K562 (cell line): Measurements from ENCODE around the gene MSRB2. TPM values are rescaled to one million over a fixed set of nuclear protein-coding genes. Genes with fewer than 3 reads are reported as not detected.

Experiments used
- ATAC-seq: fragments of 200-7000 bp; cut with Tn5 transposase; 3 replicates; pipeline ENCODE4 v1.9.1; 2020; ENCODE audit warnings: moderate library complexity
- BruUV-seq: library from RNA; stranded (reverse); fragments of 400-500 nt; replicated peaks from 2 replicates; lab custom pipeline; 2021; lab: Mats Ljungman, UMichigan
- CTCF ChIA-PET: fragments of 300-600 bp; formaldehyde crosslinking; extraction: SDS; loops from one replicate; lab custom pipeline; 2021; ENCODE audit warnings: low intra/inter-chr PET ratio; lab: Yijun Ruan, JAX
- POLR2A ChIA-PET: fragments of 300-600, 350-650 bp; sonication (Branson Sonifier 250); formaldehyde crosslinking; extraction: SDS; loops from one replicate; lab custom pipeline; 2021; ENCODE audit warnings: antibody characterized with exemption, inconsistent platforms; lab: Yijun Ruan, JAX
- DNase-seq, 4 experiments: peaks; one replicate each; pipeline versions ENCODE4 v3.0.0 to v3.0.0-alpha.2; 2011 to 2018; ENCODE audit warnings: low spot score in 3 of 4, mixed read lengths in 3 of 4; ENCODE audit errors: extremely low read depth in 1 of 4
- FAIRE-seq: peaks from 2 replicates; lab custom pipeline; 2011; peaks lifted over from hg19 to GRCh38; lab: Jason Lieb, UNC
- H2AFZ ChIP-seq: 2 replicates; pipeline ENCODE4 v1.6.0; 2011; ENCODE audit warnings: low read depth, low read length, control low read depth, inconsistent platforms
- H3K27ac ChIP-seq: fragments of 200-600 bp; 3 replicates; pipeline ENCODE4 v1.8.0; 2011; ENCODE audit warnings: low read depth, mild to moderate bottlenecking, control low read depth, inconsistent platforms, low read length, moderate library complexity, mixed read lengths; ENCODE audit errors: extremely low read depth
- H3K27me3 ChIP-seq, 2 experiments: fragments of 300-600 bp in 1 of 2; 2 replicates in 1 of 2; 3 replicates in 1 of 2; pipeline versions ENCODE4 v1.6.0 to v1.8.0; 2011; ENCODE audit warnings: inconsistent platforms in 2 of 2, low read length in 2 of 2, mild to moderate bottlenecking in 1 of 2, mixed read lengths in 1 of 2, moderate library complexity in 1 of 2; ENCODE audit not compliant: control insufficient read depth in 2 of 2, insufficient read depth in 2 of 2
- H3K36me3 ChIP-seq: fragments of 300-600 bp; 3 replicates; pipeline ENCODE4 v1.8.0; 2011; ENCODE audit warnings: mild to moderate bottlenecking, low read length, inconsistent platforms; ENCODE audit not compliant: control insufficient read depth, insufficient read depth
- H3K4me1 ChIP-seq, 2 experiments: fragments of 200-600 bp in 1 of 2; replicated peaks in 1 of 2; 2 replicates in 1 of 2; 3 replicates in 1 of 2; pipeline versions ENCODE4 v1.5.1 to v1.8.0; 2011; ENCODE audit warnings: inconsistent platforms in 2 of 2, low read length in 2 of 2, mild to moderate bottlenecking in 1 of 2, mixed read lengths in 1 of 2, moderate library complexity in 1 of 2; ENCODE audit not compliant: control insufficient read depth in 2 of 2, insufficient read depth in 2 of 2
- H3K4me2 ChIP-seq: 2 replicates; pipeline ENCODE4 v1.6.1; 2011; ENCODE audit warnings: low read length, control low read depth, inconsistent platforms, mixed read lengths; ENCODE audit not compliant: insufficient read depth
- H3K4me3 ChIP-seq: fragments of 200-600 bp; sonication (generic), shearing (Covaris generic); 2 replicates; pipeline ENCODE4 v1.5.1; 2016; ENCODE audit warnings: control low read depth, inconsistent platforms
- H3K79me2 ChIP-seq: fragments of 200-600 bp; 3 replicates; pipeline ENCODE4 v1.8.0; 2011; ENCODE audit warnings: low read length, inconsistent platforms; ENCODE audit not compliant: control insufficient read depth, insufficient read depth
- H3K9ac ChIP-seq, 2 experiments: 2 replicates each; pipeline versions ENCODE4 v1.6.0 to v1.6.1; 2011; ENCODE audit warnings: low read depth in 2 of 2, low read length in 2 of 2, control low read depth in 1 of 2, inconsistent platforms in 1 of 2, mild to moderate bottlenecking in 1 of 2, mixed read lengths in 1 of 2; ENCODE audit not compliant: insufficient read depth in 1 of 2
- H3K9me1 ChIP-seq: one replicate; pipeline ENCODE4 v1.6.0; 2011; ENCODE audit warnings: inconsistent platforms, mild to moderate bottlenecking, low read length, moderate library complexity; ENCODE audit not compliant: control insufficient read depth, insufficient read depth
- H3K9me3 ChIP-seq: replicated peaks from 2 replicates; pipeline ENCODE4 v1.5.1; 2011; ENCODE audit warnings: low read depth, low read length, inconsistent platforms; ENCODE audit not compliant: control insufficient read depth, insufficient read depth
- H4K20me1 ChIP-seq: replicated peaks from 2 replicates; pipeline ENCODE4 v1.6.1; 2011; ENCODE audit warnings: low read length, inconsistent platforms, mixed read lengths; ENCODE audit not compliant: control insufficient read depth, insufficient read depth
- CHD1 ChIP-seq: fragments of 200-600 bp; sonication (generic); IDR thresholded peaks from one replicate; pipeline ENCODE4 v1.6.1; 2012; ENCODE audit warnings: mild to moderate bottlenecking, moderate library complexity, low read length, inconsistent platforms
- ETS1 ChIP-seq: conservative IDR thresholded peaks from 2 replicates; pipeline ENCODE4 v1.6.1; 2011; ENCODE audit warnings: low read depth, mild to moderate bottlenecking, low read length; ENCODE audit not compliant: control insufficient read depth
- HBP1 ChIP-seq: fragments of 450-650 bp; formaldehyde crosslinking; IDR thresholded peaks from 2 replicates; pipeline ENCODE4 v1.4.0; 2022; ENCODE audit warnings: missing genetic modification characterization
- KLF16 ChIP-seq: IDR thresholded peaks from 2 replicates; pipeline ENCODE4 v1.6.1; 2016; ENCODE audit warnings: antibody characterized with exemption
- NFIX ChIP-seq: fragments of 250-450 bp; sonication (Bioruptor Pico); IDR thresholded peaks from 2 replicates; pipeline ENCODE4 v1.4.0; 2020; ENCODE audit warnings: low read depth, mild to moderate bottlenecking, moderate library complexity
- NRF1 ChIP-seq, 2 experiments: fragments of 450-650 bp; IDR thresholded peaks in 1 of 2; conservative IDR thresholded peaks in 1 of 2; 2 replicates each; pipeline ENCODE4 v1.6.1; 2014; ENCODE audit warnings: mild to moderate bottlenecking in 2 of 2
- PCBP2 ChIP-seq: fragments of 200-400 bp; formaldehyde crosslinking; IDR thresholded peaks from 2 replicates; pipeline ENCODE4 v1.6.1; 2018; ENCODE audit warnings: low read length, low read depth, mild to moderate bottlenecking, moderate library complexity; ENCODE audit not compliant: poor library complexity, severe bottlenecking
- PTTG1 ChIP-seq: fragments of 450-650 bp; IDR thresholded peaks from 2 replicates; pipeline ENCODE4 v1.6.1; 2016; ENCODE audit warnings: low read depth, mild to moderate bottlenecking, missing genetic modification characterization, missing compliant biosample characterization
- RBM25 ChIP-seq: fragments of 200-400 bp; formaldehyde crosslinking; IDR thresholded peaks from 2 replicates; pipeline ENCODE4 v1.6.1; 2018; ENCODE audit warnings: low read length, low read depth, moderate library complexity; ENCODE audit not compliant: severe bottlenecking
- SETDB1 ChIP-seq: IDR thresholded peaks from one replicate; pipeline ENCODE4 v1.6.1; 2012; ENCODE audit warnings: low read length, control low read depth, inconsistent platforms
- SFPQ ChIP-seq: fragments of 200-400 bp; formaldehyde crosslinking; IDR thresholded peaks from 2 replicates; pipeline ENCODE4 v1.6.1; 2017; ENCODE audit warnings: mild to moderate bottlenecking, low read depth, low read length, moderate library complexity
- SREBF2 ChIP-seq: sonication (generic); formaldehyde crosslinking; IDR thresholded peaks from 2 replicates; pipeline ENCODE4 v1.4.0; 2020; ENCODE audit warnings: mild to moderate bottlenecking, missing genetic modification reagents
- XRCC5 ChIP-seq: fragments of 200-400 bp; formaldehyde crosslinking; IDR thresholded peaks from 2 replicates; pipeline ENCODE4 v1.6.1; 2017; ENCODE audit warnings: low read depth, mild to moderate bottlenecking, low read length
- WGBS: fragments of 100-300 bp; shearing (Covaris generic); methylation state at CpG from one replicate; pipeline ENCODE4 v1.1.6; 2016; ENCODE audit warnings: low coverage, mixed read lengths; ENCODE audit not compliant: insufficient coverage; ENCODE audit errors: missing lambda C conversion rate; 5-methylcytosine and 5-hydroxymethylcytosine counted together
- in situ Hi-C: fragments of 300-500 bp; cut with MboI; formaldehyde crosslinking; loops from 4 replicates; pipeline ENCODE4 v1.15.0; 2018; ENCODE audit warnings: inconsistent platforms, mixed read lengths
- intact Hi-C: fragments of 100-400 bp; cut with micrococcal nuclease; formaldehyde crosslinking; loops from 2 replicates; pipeline ENCODE4 v1.14.2; 2022
- polyA plus RNA-seq, 8 experiments: library from polyadenylated mRNA; depleted of rRNA in 4 of 8; stranded (reverse) in 5 of 8; unstranded in 3 of 8; fragments of >200 nt; fragmentation: Nextera tagmentation in 2 of 8; fragmentation: Illumina TruSeq in 1 of 8; extraction: Ambion mirVana in 2 of 8; extraction: Trizol in 1 of 8; gene quantifications; 2 replicates each; pipeline versions ENCODE4 v1.2.1 to v1.2.3, GENCODE V29; 2011 to 2014; ENCODE audit warnings: inconsistent platforms in 1 of 8, missing spikeins in 1 of 8
- total RNA-seq, 7 experiments: library from RNA; depleted of rRNA in 6 of 7; stranded (reverse); fragments of >200 nt in 6 of 7; fragmentation: Illumina TruSeq in 2 of 7; extraction: Trizol in 2 of 7; gene quantifications; 2 replicates each; pipeline versions ENCODE4 v1.2.1 to v1.2.3, GENCODE V29; 2011 to 2021; ENCODE audit warnings: low replicate concordance in 1 of 7

Gene MSRB2
- total and polyA plus RNA-seq, 9 of the 15 experiments (the other 6 are each of a cell fraction or from before 2014, with no cell fraction given) = 1.5 to 22.3 (median 5.9) TPM

- Histone ChIP-seq H3K27ac (peak overlapping the region; percentile 45; the same call in 1 of the 3 replicates), H3K9ac (peak overlapping the region in 1 of 2 experiments; percentile 81; a peak in 2 of 4 replicates), H3K79me2 (no peaks in the 10 kb centered on the region), H3K9me1 (no peaks in the 10 kb centered on the region), H4K20me1 (no peaks in the 10 kb centered on the region), H3K9me3 (no peaks in the 10 kb centered on the region), H2AFZ (peak overlapping the region; percentile 84), H3K4me1 (peaks cover 20 to 34% of the 10 kb centered on the region in 2 experiments), H3K4me3 (no peak overlapping the region), H3K4me2 (peak overlapping the region; percentile 66), H3K27me3 (no peaks in the 10 kb centered on the region), H3K36me3 (no peaks in the 10 kb centered on the region)
- ChIA-PET CTCF (no interaction called here), POLR2A (interaction anchor here (0.6 to 1.8 kb wide), 4 partner anchors 9 to 124 kb away, joined by 3 to 10 read pairs (median 4); no protein-coding TSS in a partner anchor)
- in situ Hi-C loops = loop anchor here (5.0 to 10.0 kb wide), 3 partner anchors 71 to 1059 kb away; partner anchors contain the start of gene DNAJC1
- BruUV-seq = no TSS peak
- ATAC-seq (peak; percentile 71), DNase-seq (peak; percentile 37 to 76 (median 57)), FAIRE-seq (peak; percentile 46)
- intact Hi-C loops = no loop called here
- 17% methylated on average over 20 of the region's 20 CpGs for WGBS
- TF ChIP-seq SFPQ = no peak
- no peak for TF ChIP-seq CHD1
- TF ChIP-seq ETS1 = no peak
- TF ChIP-seq HBP1 (CRISPR knock-in tag) = no peak
- TF ChIP-seq SETDB1 = no peak
- TF ChIP-seq NFIX (CRISPR knock-in tag) = no peak
- no peak for TF ChIP-seq PTTG1 (tag)
- no peak for TF ChIP-seq XRCC5
- no peak for TF ChIP-seq SREBF2 (CRISPR knock-in tag)
- TF ChIP-seq NRF1 (conservative IDR thresholded peaks at IDR 0.05 in 1 of 2, IDR thresholded peaks at IDR 0.05 in 1 of 2) = peak; percentile 35 to 47; a peak in 3 of 4 replicates
- no peak for TF ChIP-seq PCBP2
- TF ChIP-seq RBM25 = no peak
- no peak for TF ChIP-seq KLF16
Observed at GRCh38 chr10:23063045-23063972, 32.1 kb upstream of the MSRB2 start.
